WTC11 (cell line): ENCODE measurements around the gene DLGAP5. TPM values are rescaled to one million over a fixed set of nuclear protein-coding genes. Genes with fewer than 3 reads are reported as not detected.

ENCODE experiments used
- ATAC-seq: fragments of 200-7000 bp; cut with Tn5 transposase; 2 replicates; pipeline ENCODE4 v1.10.0; 2021; ENCODE audit warnings: mild to moderate bottlenecking, moderate library complexity
- CTCF ChIA-PET: fragments of 300-600 bp; sonication (Branson Sonifier 250); formaldehyde crosslinking; loops from one replicate; lab custom pipeline; 2021; ENCODE audit warnings: antibody characterized with exemption; lab: Charles Lee
- POLR2A ChIA-PET: fragments of 350-600 bp; sonication (Branson Sonifier 250); formaldehyde crosslinking; loops from one replicate; lab custom pipeline; 2021; ENCODE audit warnings: antibody characterized with exemption; lab: Charles Lee
- DNase-seq: peaks from one replicate; pipeline ENCODE4 v3.0.0; 2021; ENCODE audit warnings: low spot score
- H3K27ac Mint-ChIP-seq: 2 replicates; pipeline ENCODE4 v1.8.0; 2021; ENCODE audit warnings: mixed read lengths
- H3K27me3 Mint-ChIP-seq: 2 replicates; pipeline ENCODE4 v1.8.0; 2021; ENCODE audit warnings: low read depth, mild to moderate bottlenecking, moderate library complexity, mixed read lengths
- H3K36me3 Mint-ChIP-seq: 2 replicates; pipeline ENCODE4 v1.8.0; 2021; ENCODE audit warnings: mixed read lengths
- H3K4me1 Mint-ChIP-seq: 2 replicates; pipeline ENCODE4 v1.8.0; 2022; ENCODE audit warnings: mixed read lengths
- H3K4me3 Mint-ChIP-seq: 2 replicates; pipeline ENCODE4 v1.8.0; 2021; ENCODE audit warnings: mild to moderate bottlenecking, moderate library complexity, mixed read lengths
- H3K9me3 Mint-ChIP-seq: 2 replicates; pipeline ENCODE4 v1.8.0; 2021; ENCODE audit warnings: mixed read lengths
- ATF1 ChIP-seq: sonication (generic); formaldehyde crosslinking; IDR thresholded peaks from 2 replicates; pipeline ENCODE4 v1.8.1; 2023; ENCODE audit warnings: mild to moderate bottlenecking, moderate library complexity, missing genetic modification reagents
- ATF3 ChIP-seq: sonication (generic); formaldehyde crosslinking; conservative IDR thresholded peaks from 2 replicates; pipeline ENCODE4 v1.8.1; 2022; ENCODE audit warnings: mild to moderate bottlenecking, missing genetic modification reagents
- ESRRA ChIP-seq: sonication (generic); formaldehyde crosslinking; IDR thresholded peaks from 2 replicates; pipeline ENCODE4 v1.8.1; 2022; ENCODE audit warnings: mild to moderate bottlenecking, missing genetic modification reagents, borderline replicate concordance
- FOXJ3 ChIP-seq: sonication (generic); formaldehyde crosslinking; IDR thresholded peaks from 2 replicates; pipeline ENCODE4 v1.9.0; 2021; ENCODE audit warnings: missing genetic modification reagents, mild to moderate bottlenecking, borderline replicate concordance
- IRF1 ChIP-seq: sonication (generic); formaldehyde crosslinking; IDR thresholded peaks from 2 replicates; pipeline ENCODE4 v1.8.0; 2023; ENCODE audit warnings: missing genetic modification reagents
- JUN ChIP-seq: sonication (generic); formaldehyde crosslinking; IDR thresholded peaks from 2 replicates; pipeline ENCODE4 v1.8.0; 2023; ENCODE audit warnings: mild to moderate bottlenecking, missing genetic modification reagents
- MYBL2 ChIP-seq: sonication (generic); formaldehyde crosslinking; IDR thresholded peaks from 2 replicates; pipeline ENCODE4 v1.8.1; 2023; ENCODE audit warnings: mild to moderate bottlenecking, moderate library complexity, missing genetic modification reagents
- NR2C2 ChIP-seq: sonication (generic); formaldehyde crosslinking; IDR thresholded peaks from 2 replicates; pipeline ENCODE4 v1.8.0; 2022; ENCODE audit warnings: mild to moderate bottlenecking, missing genetic modification reagents
- SOX15 ChIP-seq: fragments of 250-450 bp; sonication (Bioruptor Pico); IDR thresholded peaks from 2 replicates; pipeline ENCODE4 v1.9.0; 2021; ENCODE audit warnings: mild to moderate bottlenecking
- TCF7 ChIP-seq: sonication (generic); formaldehyde crosslinking; IDR thresholded peaks from 2 replicates; pipeline ENCODE4 v1.8.0; 2022; ENCODE audit warnings: mild to moderate bottlenecking, low read depth, missing genetic modification reagents, moderate library complexity
- ZBTB43 ChIP-seq: sonication (generic); formaldehyde crosslinking; IDR thresholded peaks from 2 replicates; pipeline ENCODE4 v1.8.1; 2023; ENCODE audit warnings: mild to moderate bottlenecking, missing genetic modification reagents
- ZNF263 ChIP-seq: sonication (generic); formaldehyde crosslinking; IDR thresholded peaks from 2 replicates; pipeline ENCODE4 v1.8.1; 2022; ENCODE audit warnings: low read depth, mild to moderate bottlenecking, moderate library complexity, missing genetic modification reagents
- ZNF281 ChIP-seq: sonication (generic); formaldehyde crosslinking; IDR thresholded peaks from 2 replicates; pipeline ENCODE4 v1.8.0; 2023; ENCODE audit warnings: mild to moderate bottlenecking, missing genetic modification reagents
- ZNF416 ChIP-seq: fragments of 250-450 bp; sonication (Bioruptor Pico); IDR thresholded peaks from 2 replicates; pipeline ENCODE4 v1.9.0; 2021; ENCODE audit warnings: mild to moderate bottlenecking, inconsistent platforms
- ZSCAN18 ChIP-seq: fragments of 250-450 bp; sonication (Bioruptor Pico); IDR thresholded peaks from 2 replicates; pipeline ENCODE4 v2.1.2; 2022; ENCODE audit warnings: mild to moderate bottlenecking, moderate library complexity
- total RNA-seq: library from RNA; stranded (reverse); gene quantifications from 3 replicates; pipeline ENCODE4 v1.2.3, GENCODE V29; 2021
- TF ChIP-seq, protein P1 (sequence below): sonication (generic); formaldehyde crosslinking; IDR thresholded peaks from 2 replicates; pipeline ENCODE4 v1.8.1; 2022; ENCODE audit warnings: low read depth, mild to moderate bottlenecking, moderate library complexity, missing genetic modification reagents, borderline replicate concordance
- TF ChIP-seq, protein P2 (sequence below): sonication (generic); formaldehyde crosslinking; IDR thresholded peaks from 2 replicates; pipeline ENCODE4 v1.8.0; 2022; ENCODE audit warnings: missing genetic modification reagents
- TF ChIP-seq, protein P3 (sequence below): sonication (generic); formaldehyde crosslinking; IDR thresholded peaks from 2 replicates; pipeline ENCODE4 v1.8.1; 2023; ENCODE audit warnings: mild to moderate bottlenecking, missing genetic modification reagents, moderate library complexity
- TF ChIP-seq, protein P4 (sequence below): fragments of 250-450 bp; sonication (Bioruptor Pico); IDR thresholded peaks from 2 replicates; pipeline ENCODE4 v1.8.0; 2021; ENCODE audit warnings: mild to moderate bottlenecking

DLGAP5 gene
- total RNA-seq, 1 experiment from 2014 or later: 141 TPM

DNA sequence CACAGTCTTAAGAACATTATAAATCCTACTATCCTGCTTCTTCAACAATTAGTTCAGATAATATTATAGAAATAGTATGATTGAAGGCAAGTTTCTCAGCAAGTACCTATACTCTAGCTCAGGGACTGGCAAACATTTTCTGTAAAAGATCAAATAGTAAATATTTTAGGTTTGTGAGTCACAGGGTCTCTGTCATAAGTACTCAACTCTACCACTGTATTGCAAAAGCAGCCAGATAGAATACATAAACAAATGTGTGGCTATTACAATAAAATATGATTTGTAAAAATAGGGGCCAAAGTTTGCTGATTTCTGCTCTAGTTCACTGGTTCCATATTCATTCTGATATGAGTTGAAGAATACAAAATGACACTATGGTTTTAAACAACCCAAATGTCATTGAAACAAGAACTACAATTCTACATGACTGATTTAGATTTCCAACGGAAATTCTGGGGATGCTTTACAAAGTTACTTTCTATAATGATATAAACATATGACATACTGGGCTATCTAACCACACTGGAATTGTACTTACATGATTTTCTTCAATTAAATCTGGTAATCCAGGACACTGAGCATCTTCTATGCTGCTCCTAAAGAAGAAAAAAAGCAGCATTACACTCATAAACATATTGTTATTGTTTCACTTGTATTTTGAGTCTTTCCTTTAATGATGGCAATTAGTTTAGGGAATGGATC lies 39.2 kb downstream of the DLGAP5 start:
- no peaks in the 10 kb centered on the region for H3K9me3 Mint-ChIP-seq
- TF ChIP-seq MYBL2 (no peak), FOXJ3 (CRISPR knock-in tag) (no peak), SOX15 (CRISPR knock-in tag) (no peak), ZSCAN18 (CRISPR knock-in tag) (no peak), NR2C2 (CRISPR knock-in tag) (no peak), JUN (CRISPR knock-in tag) (no peak), ESRRA (no peak), ZNF416 (no peak), ATF1 (no peak)
- TF ChIP-seq, protein P1, sequence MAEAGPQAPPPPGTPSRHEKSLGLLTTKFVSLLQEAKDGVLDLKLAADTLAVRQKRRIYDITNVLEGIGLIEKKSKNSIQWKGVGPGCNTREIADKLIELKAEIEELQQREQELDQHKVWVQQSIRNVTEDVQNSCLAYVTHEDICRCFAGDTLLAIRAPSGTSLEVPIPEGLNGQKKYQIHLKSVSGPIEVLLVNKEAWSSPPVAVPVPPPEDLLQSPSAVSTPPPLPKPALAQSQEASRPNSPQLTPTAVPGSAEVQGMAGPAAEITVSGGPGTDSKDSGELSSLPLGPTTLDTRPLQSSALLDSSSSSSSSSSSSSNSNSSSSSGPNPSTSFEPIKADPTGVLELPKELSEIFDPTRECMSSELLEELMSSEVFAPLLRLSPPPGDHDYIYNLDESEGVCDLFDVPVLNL (CRISPR knock-in tag): no peak
- TF ChIP-seq, protein P2, sequence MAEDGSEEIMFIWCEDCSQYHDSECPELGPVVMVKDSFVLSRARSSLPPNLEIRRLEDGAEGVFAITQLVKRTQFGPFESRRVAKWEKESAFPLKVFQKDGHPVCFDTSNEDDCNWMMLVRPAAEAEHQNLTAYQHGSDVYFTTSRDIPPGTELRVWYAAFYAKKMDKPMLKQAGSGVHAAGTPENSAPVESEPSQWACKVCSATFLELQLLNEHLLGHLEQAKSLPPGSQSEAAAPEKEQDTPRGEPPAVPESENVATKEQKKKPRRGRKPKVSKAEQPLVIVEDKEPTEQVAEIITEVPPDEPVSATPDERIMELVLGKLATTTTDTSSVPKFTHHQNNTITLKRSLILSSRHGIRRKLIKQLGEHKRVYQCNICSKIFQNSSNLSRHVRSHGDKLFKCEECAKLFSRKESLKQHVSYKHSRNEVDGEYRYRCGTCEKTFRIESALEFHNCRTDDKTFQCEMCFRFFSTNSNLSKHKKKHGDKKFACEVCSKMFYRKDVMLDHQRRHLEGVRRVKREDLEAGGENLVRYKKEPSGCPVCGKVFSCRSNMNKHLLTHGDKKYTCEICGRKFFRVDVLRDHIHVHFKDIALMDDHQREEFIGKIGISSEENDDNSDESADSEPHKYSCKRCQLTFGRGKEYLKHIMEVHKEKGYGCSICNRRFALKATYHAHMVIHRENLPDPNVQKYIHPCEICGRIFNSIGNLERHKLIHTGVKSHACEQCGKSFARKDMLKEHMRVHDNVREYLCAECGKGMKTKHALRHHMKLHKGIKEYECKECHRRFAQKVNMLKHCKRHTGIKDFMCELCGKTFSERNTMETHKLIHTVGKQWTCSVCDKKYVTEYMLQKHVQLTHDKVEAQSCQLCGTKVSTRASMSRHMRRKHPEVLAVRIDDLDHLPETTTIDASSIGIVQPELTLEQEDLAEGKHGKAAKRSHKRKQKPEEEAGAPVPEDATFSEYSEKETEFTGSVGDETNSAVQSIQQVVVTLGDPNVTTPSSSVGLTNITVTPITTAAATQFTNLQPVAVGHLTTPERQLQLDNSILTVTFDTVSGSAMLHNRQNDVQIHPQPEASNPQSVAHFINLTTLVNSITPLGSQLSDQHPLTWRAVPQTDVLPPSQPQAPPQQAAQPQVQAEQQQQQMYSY (CRISPR knock-in tag): no peak
- TF ChIP-seq, protein P3, sequence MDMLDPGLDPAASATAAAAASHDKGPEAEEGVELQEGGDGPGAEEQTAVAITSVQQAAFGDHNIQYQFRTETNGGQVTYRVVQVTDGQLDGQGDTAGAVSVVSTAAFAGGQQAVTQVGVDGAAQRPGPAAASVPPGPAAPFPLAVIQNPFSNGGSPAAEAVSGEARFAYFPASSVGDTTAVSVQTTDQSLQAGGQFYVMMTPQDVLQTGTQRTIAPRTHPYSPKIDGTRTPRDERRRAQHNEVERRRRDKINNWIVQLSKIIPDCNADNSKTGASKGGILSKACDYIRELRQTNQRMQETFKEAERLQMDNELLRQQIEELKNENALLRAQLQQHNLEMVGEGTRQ (CRISPR knock-in tag): no peak
- ChIA-PET CTCF (no interaction called here), POLR2A (no interaction called here)
- no peak overlapping the region for H3K27ac Mint-ChIP-seq
- H3K4me1 Mint-ChIP-seq: no peaks in the 10 kb centered on the region
- H3K36me3 Mint-ChIP-seq: peaks cover 77% of the 10 kb centered on the region
- no peak for ATAC-seq
- H3K27me3 Mint-ChIP-seq: no peaks in the 10 kb centered on the region
- DNase-seq: no peak
- H3K4me3 Mint-ChIP-seq: no peak overlapping the region

GRCh38 chr14:55151601-55152000 lies 39.8 kb downstream of the DLGAP5 start:
- Mint-ChIP-seq H3K4me3 (no peak overlapping the region), H3K27ac (no peak overlapping the region), H3K36me3 (peaks cover 76% of the 10 kb centered on the region), H3K27me3 (no peaks in the 10 kb centered on the region), H3K4me1 (no peaks in the 10 kb centered on the region), H3K9me3 (no peaks in the 10 kb centered on the region)
- ATAC-seq: no peak
- no peak for DNase-seq
- ChIA-PET POLR2A (interaction anchor here (0.6 to 0.7 kb wide), 2 partner anchors 13 to 334 kb away, joined by 3 to 7 read pairs; no protein-coding TSS in a partner anchor), CTCF (no interaction called here)
- TF ChIP-seq TCF7 (CRISPR knock-in tag) (no peak), ZBTB43 (no peak), ZNF416 (no peak), ZNF281 (CRISPR knock-in tag) (no peak), ATF3 (CRISPR knock-in tag) (no peak), ESRRA (no peak), IRF1 (CRISPR knock-in tag) (no peak), ZNF263 (CRISPR knock-in tag) (no peak)
- TF ChIP-seq, protein P4, sequence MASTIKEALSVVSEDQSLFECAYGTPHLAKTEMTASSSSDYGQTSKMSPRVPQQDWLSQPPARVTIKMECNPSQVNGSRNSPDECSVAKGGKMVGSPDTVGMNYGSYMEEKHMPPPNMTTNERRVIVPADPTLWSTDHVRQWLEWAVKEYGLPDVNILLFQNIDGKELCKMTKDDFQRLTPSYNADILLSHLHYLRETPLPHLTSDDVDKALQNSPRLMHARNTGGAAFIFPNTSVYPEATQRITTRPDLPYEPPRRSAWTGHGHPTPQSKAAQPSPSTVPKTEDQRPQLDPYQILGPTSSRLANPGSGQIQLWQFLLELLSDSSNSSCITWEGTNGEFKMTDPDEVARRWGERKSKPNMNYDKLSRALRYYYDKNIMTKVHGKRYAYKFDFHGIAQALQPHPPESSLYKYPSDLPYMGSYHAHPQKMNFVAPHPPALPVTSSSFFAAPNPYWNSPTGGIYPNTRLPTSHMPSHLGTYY (CRISPR knock-in tag): no peak
